Common myeloid progenitor, CD34-positive (primary cell): Measurements from ENCODE around the gene TOR1AIP2.

ENCODE experiments used
- CTCF ChIA-PET: fragments of 350-600 bp; sonication (Branson Sonifier 250); formaldehyde crosslinking; loops from one replicate; lab custom pipeline; 2021; ENCODE audit warnings: antibody characterized with exemption; lab: Charles Lee
- POLR2A ChIA-PET: fragments of 350-600 bp; sonication (Branson Sonifier 250); formaldehyde crosslinking; loops from one replicate; lab custom pipeline; 2021; ENCODE audit warnings: antibody characterized with exemption; lab: Charles Lee
- DNase-seq, 3 donors: peaks; one replicate each; pipeline versions ENCODE4 v3.0.0 to v3.0.0-alpha.2; 2013
- H3K27ac ChIP-seq, 2 experiments: 1 replicate in 1 of 2; 2 replicates in 1 of 2; pipeline ENCODE4 v1.7.0; 2013; ENCODE audit warnings: inconsistent platforms in 2 of 2, low read length in 2 of 2, mild to moderate bottlenecking in 2 of 2, low read depth in 1 of 2, moderate library complexity in 1 of 2; ENCODE audit not compliant: severe bottlenecking in 2 of 2, insufficient read depth in 1 of 2, poor library complexity in 1 of 2
- H3K27me3 ChIP-seq, 5 experiments: replicated peaks in 2 of 5; 1 replicate in 3 of 5; 2 replicates in 2 of 5; pipeline versions ENCODE4 v1.6.1 to v1.7.0; 2013; ENCODE audit warnings: low read length in 4 of 5, mild to moderate bottlenecking in 2 of 5, moderate library complexity in 2 of 5, inconsistent platforms in 1 of 5; ENCODE audit not compliant: insufficient read depth in 5 of 5, control insufficient read depth in 4 of 5
- H3K36me3 ChIP-seq, 4 experiments: 1 replicate in 2 of 4; 2 replicates in 2 of 4; pipeline versions ENCODE4 v1.6.1 to v1.7.0; 2013; ENCODE audit warnings: low read length in 3 of 4, control low read depth in 1 of 4, mild to moderate bottlenecking in 1 of 4; ENCODE audit not compliant: control insufficient read depth in 4 of 4, insufficient read depth in 4 of 4
- H3K4me1 ChIP-seq, 4 experiments: 1 replicate in 3 of 4; 2 replicates in 1 of 4; pipeline versions ENCODE4 v1.6.1 to v1.7.1; 2013; ENCODE audit warnings: low read length in 3 of 4, mild to moderate bottlenecking in 3 of 4, control low read depth in 1 of 4, inconsistent platforms in 1 of 4, moderate library complexity in 1 of 4; ENCODE audit not compliant: control insufficient read depth in 4 of 4, insufficient read depth in 4 of 4; ENCODE audit errors: control extremely low read depth in 1 of 4
- H3K4me3 ChIP-seq, 7 experiments: 1 replicate in 4 of 7; 2 replicates in 3 of 7; pipeline versions ENCODE4 v1.5.1 to v1.7.0; 2013; ENCODE audit warnings: mild to moderate bottlenecking in 7 of 7, low read length in 6 of 7, moderate library complexity in 6 of 7, inconsistent platforms in 2 of 7, low read depth in 2 of 7, control low read depth in 1 of 7; ENCODE audit not compliant: insufficient read depth in 4 of 7, control insufficient read depth in 1 of 7; ENCODE audit errors: extremely low read depth in 1 of 7
- H3K9me3 ChIP-seq, 5 experiments: 1 replicate in 4 of 5; 2 replicates in 1 of 5; pipeline versions ENCODE4 v1.6.1 to v1.7.1; 2013; ENCODE audit warnings: low read length in 4 of 5, mild to moderate bottlenecking in 2 of 5, inconsistent platforms in 1 of 5, low read depth in 1 of 5, moderate library complexity in 1 of 5; ENCODE audit not compliant: control insufficient read depth in 4 of 5, insufficient read depth in 2 of 5; ENCODE audit errors: control extremely low read depth in 1 of 5
- WGBS: methylation state at CpG from one replicate; pipeline ENCODE4 v1.1.5; 2013; ENCODE audit not compliant: insufficient coverage; 5-methylcytosine and 5-hydroxymethylcytosine counted together

Gene TOR1AIP2

GRCh38 chr1:179888071-179888470 lies 10.5 kb upstream of the TOR1AIP2 start:
- H3K36me3 ChIP-seq = peaks cover 10 to 45% (median 29%) of the 10 kb centered on the region in 4 experiments
- no peaks in the 10 kb centered on the region for H3K27me3 ChIP-seq
- no peaks in the 10 kb centered on the region for H3K9me3 ChIP-seq
- WGBS = 25% methylated on average over 2 of the region's 2 CpGs
- POLR2A ChIA-PET = interaction anchor here (0.6 to 1.3 kb wide), 2 partner anchors 10 to 11 kb away, joined by 3 read pairs; partner anchors contain the start of gene TOR1AIP2
- peak overlapping the region in 1 of 2 experiments; percentile 57 for H3K27ac ChIP-seq
- H3K4me3 ChIP-seq = peak overlapping the region in 1 of 7 experiments; percentile 61
- peak in 2 of 3 donors; percentile 39 to 43 for DNase-seq
- peaks cover 18 to 36% (median 25%) of the 10 kb centered on the region in 4 experiments for H3K4me1 ChIP-seq
- CTCF ChIA-PET = interaction anchor here (1.1 to 1.5 kb wide), 3 partner anchors 9 to 26 kb away, joined by 3 to 5 read pairs (median 4); no protein-coding TSS in a partner anchor

DNA sequence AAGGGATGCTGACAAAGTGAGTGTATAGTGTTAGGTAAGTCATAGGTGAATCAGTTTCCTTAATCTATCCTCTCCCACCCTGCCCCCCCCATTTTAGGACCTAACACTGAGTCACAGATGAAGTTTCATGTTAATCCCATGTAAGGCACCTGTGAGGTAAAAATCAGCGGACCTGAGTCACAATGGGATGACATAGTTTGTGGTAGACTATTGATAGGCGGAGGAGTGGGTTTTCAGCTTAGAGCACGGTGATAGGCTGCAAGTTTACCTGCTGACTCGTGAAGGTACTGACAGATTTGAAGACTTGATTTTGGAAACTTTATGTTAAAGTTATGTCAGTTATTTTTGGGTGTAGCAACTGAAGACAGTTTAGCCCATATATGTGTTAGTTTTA lies 6.1 kb upstream of the TOR1AIP2 start:
- Histone ChIP-seq H3K36me3 (peaks cover 4 to 16% (median 9%) of the 10 kb centered on the region in 4 experiments), H3K27ac (peak overlapping the region; percentile 79 to 99), H3K9me3 (no peaks in the 10 kb centered on the region), H3K27me3 (no peaks in the 10 kb centered on the region), H3K4me3 (peak overlapping the region in 6 of 7 experiments; percentile 89 to 99 (median 96)), H3K4me1 (peaks cover 18 to 43% (median 35%) of the 10 kb centered on the region in 4 experiments)
- WGBS = 21% methylated on average over 4 of the region's 4 CpGs
- POLR2A ChIA-PET = interaction anchor here (0.7 kb wide), 1 partner anchor 19 kb away, joined by 3 read pairs; no protein-coding TSS in a partner anchor
- DNase-seq = peak; percentile 53 to 65 (median 62)
- CTCF ChIA-PET = interaction anchor here (0.9 to 2.4 kb wide), 7 partner anchors 12 to 189 kb away, joined by 3 to 16 read pairs (median 4); no protein-coding TSS in a partner anchor

- DNase-seq = peak in 2 of 3 donors; percentile 79 to 84
- Histone ChIP-seq H3K4me1 (peaks cover 17 to 37% (median 33%) of the 10 kb centered on the region in 4 experiments), H3K4me3 (peak overlapping the region; percentile 82 to 99 (median 96)), H3K27ac (peak overlapping the region; percentile 79 to 99), H3K36me3 (peaks cover 4 to 16% (median 9%) of the 10 kb centered on the region in 4 experiments), H3K9me3 (no peaks in the 10 kb centered on the region), H3K27me3 (no peaks in the 10 kb centered on the region)
- ChIA-PET POLR2A (interaction anchor here (0.7 to 1.8 kb wide), 3 partner anchors 17 to 41 kb away, joined by 3 read pairs; no protein-coding TSS in a partner anchor), CTCF (interaction anchor here (0.9 to 2.4 kb wide), 7 partner anchors 12 to 190 kb away, joined by 3 to 16 read pairs (median 4); no protein-coding TSS in a partner anchor)
- WGBS = 0% methylated on average over 17 of the region's 26 CpGs
These were observed 5.6 kb upstream of the TOR1AIP2 start for GRCh38 chr1:179883040-179883744.

- Histone ChIP-seq H3K9me3 (no peaks in the 10 kb centered on the region), H3K27me3 (no peaks in the 10 kb centered on the region), H3K4me3 (peak within 1 kb of the TSS; percentile 82 to 99 (median 96)), H3K27ac (peak within 1 kb of the TSS; percentile 97 to 99), H3K36me3 (peaks cover 4 to 16% (median 9%) of the 10 kb centered on the region in 4 experiments), H3K4me1 (peaks cover 11 to 34% (median 30%) of the 10 kb centered on the region in 4 experiments)
- POLR2A ChIA-PET = interaction anchor here (0.7 to 1.8 kb wide), 4 partner anchors 14 to 72 kb away, joined by 3 to 5 read pairs (median 4); partner anchors contain the start of gene CEP350
- under 1% methylated on average over 63 of the region's 72 CpGs for WGBS
- peak; percentile 99 to 100 (median 100) for DNase-seq
- CTCF ChIA-PET = interaction anchor here (1.6 to 2.4 kb wide), 5 partner anchors 15 to 94 kb away, joined by 4 to 16 read pairs (median 5); no protein-coding TSS in a partner anchor
These were observed 4.8 kb upstream of the TOR1AIP2 start, which contains the start of gene TOR1AIP1 for GRCh38 chr1:179882253-179883039. Gene TOR1AIP1, plus strand, starts transcription at chr1:179882285. Its CDS starts 218 bp downstream, at chr1:179882503.

- Histone ChIP-seq H3K4me3 (peak overlapping the region; percentile 82 to 97 (median 96)), H3K27ac (peak overlapping the region; percentile 97 to 99), H3K9me3 (no peaks in the 10 kb centered on the region), H3K27me3 (no peaks in the 10 kb centered on the region), H3K36me3 (peaks cover 4 to 16% (median 9%) of the 10 kb centered on the region in 4 experiments), H3K4me1 (peaks cover 11 to 41% (median 33%) of the 10 kb centered on the region in 4 experiments)
- ChIA-PET POLR2A (interaction anchor here (1.0 to 1.8 kb wide), 3 partner anchors 15 to 73 kb away, joined by 3 to 5 read pairs (median 4); partner anchors contain the start of gene CEP350), CTCF (interaction anchor here (1.9 to 2.4 kb wide), 3 partner anchors 14 to 72 kb away, joined by 4 to 16 read pairs (median 5); no protein-coding TSS in a partner anchor)
- DNase-seq = no peak
- 5% methylated on average over 20 of the region's 22 CpGs for WGBS
These were observed 4.1 kb upstream of the TOR1AIP2 start for GRCh38 chr1:179881642-179882252.

DNA sequence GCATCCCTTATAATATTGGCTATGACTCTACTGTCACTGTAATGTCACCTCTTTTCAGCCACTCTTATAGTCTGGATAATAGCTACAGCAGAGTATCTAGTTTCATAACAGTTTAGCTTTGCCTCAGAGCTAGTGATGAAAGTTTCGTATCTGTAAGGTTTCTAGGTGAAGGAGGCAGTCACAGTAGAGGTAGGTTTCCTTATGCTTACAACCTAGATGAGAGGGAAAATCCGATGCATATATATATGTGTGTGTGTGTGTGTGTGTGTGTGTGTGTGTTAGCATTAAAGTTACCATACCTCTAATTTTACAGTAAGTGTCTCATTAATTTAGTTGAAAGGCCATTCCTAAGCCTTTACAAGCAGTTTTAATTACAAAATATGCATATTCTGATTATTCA lies 2.2 kb upstream of the TOR1AIP2 start:
- ChIA-PET POLR2A (no interaction called here), CTCF (interaction anchor here (0.7 to 4.4 kb wide), 5 partner anchors 11 to 299 kb away, joined by 3 to 17 read pairs (median 4); no protein-coding TSS in a partner anchor)
- no peaks in the 10 kb centered on the region for H3K27me3 ChIP-seq
- no peak overlapping the region for H3K27ac ChIP-seq
- H3K4me1 ChIP-seq = peaks cover 13 to 48% (median 43%) of the 10 kb centered on the region in 4 experiments
- peaks cover under 1 to 4% (median 2%) of the 10 kb centered on the region in 4 experiments for H3K36me3 ChIP-seq
- no peak for DNase-seq
- no peaks in the 10 kb centered on the region for H3K9me3 ChIP-seq
- H3K4me3 ChIP-seq = no peak overlapping the region
- WGBS = no CpG with 5 or more reads among the region's 2 CpGs
